GM12891 (cell line): ENCODE data around the gene THSD4.

Experiments used
- POLR2A ChIP-seq: IDR thresholded peaks from 2 replicates; pipeline ENCODE4 v1.6.1; 2011; ENCODE audit warnings: low read depth, low read length, control low read depth
- POLR2AphosphoS5 ChIP-seq: IDR thresholded peaks from 2 replicates; pipeline ENCODE4 v1.6.1; 2011; ENCODE audit warnings: low read depth, low read length, control low read depth
- TAF1 ChIP-seq: IDR thresholded peaks from 2 replicates; pipeline ENCODE4 v1.6.1; 2011; ENCODE audit warnings: low read depth, low read length, control low read depth

GRCh38 chr15:71238926-71239325 lies 123.7 kb downstream of the THSD4 start:
- TF ChIP-seq POLR2AphosphoS5 (no peak), POLR2A (no peak), TAF1 (no peak)
